SHP77 treated with DMSO at 0.1 percent for 48 hours (cell line): ENCODE results near the gene GMEB2.
A peak's percentile ranks its signal among the peaks of the same experiment; 100 is the strongest.
"Not testable (repeated sequence)": the region's sequence is repeated elsewhere in the genome, so short reads cannot be mapped to it uniquely, and the experiment has no call there.

Experiments
- DNase-seq: peaks from one replicate; lab custom pipeline; 2025; lab: John Stamatoyannopoulos, UW

Gene GMEB2

GRCh38 chr20:63657260-63657936 lies 30.5 kb upstream of the GMEB2 start:
- DNase-seq: no peak

- DNase-seq: no peak
Observed at GRCh38 chr20:63656451-63656850, 29.6 kb upstream of the GMEB2 start.

GRCh38 chr20:63655249-63655648 lies 28.3 kb upstream of the GMEB2 start:
- DNase-seq: no peak

- no peak for DNase-seq
Observed at GRCh38 chr20:63653974-63654668, 27.2 kb upstream of the GMEB2 start.

- DNase-seq: peak; percentile 83
Observed at GRCh38 chr20:63653041-63653973, 26.4 kb upstream of the GMEB2 start, which contains the start of gene STMN3. Gene STMN3 (minus strand): TSS chr20:63653424. CDS start chr20:63653345, 79 bp downstream.

- DNase-seq: no peak
Observed at GRCh38 chr20:63652192-63652980, 25.5 kb upstream of the GMEB2 start.

GRCh38 chr20:63651942-63652191 lies 25.0 kb upstream of the GMEB2 start:
- DNase-seq: no peak

GRCh38 chr20:63650486-63650885 lies 23.6 kb upstream of the GMEB2 start:
- DNase-seq: not testable (repeated sequence)

- no peak for DNase-seq
Observed at GRCh38 chr20:63648895-63649589, 22.1 kb upstream of the GMEB2 start.

GRCh38 chr20:63648190-63648589 lies 21.3 kb upstream of the GMEB2 start:
- no peak for DNase-seq

- DNase-seq: no peak
Observed at GRCh38 chr20:63645218-63645617, 18.3 kb upstream of the GMEB2 start.

- DNase-seq: no peak
Observed at GRCh38 chr20:63643946-63644345, 17.0 kb upstream of the GMEB2 start.

GRCh38 chr20:63643499-63643898 lies 16.6 kb upstream of the GMEB2 start:
- no peak for DNase-seq

GRCh38 chr20:63642527-63643247 lies 15.8 kb upstream of the GMEB2 start:
- DNase-seq: no peak

GRCh38 chr20:63641792-63642523 lies 15.1 kb upstream of the GMEB2 start:
- peak; percentile 90 for DNase-seq

- DNase-seq: no peak
Observed at GRCh38 chr20:63641146-63641791, 14.4 kb upstream of the GMEB2 start.

GRCh38 chr20:63640686-63641085 lies 13.8 kb upstream of the GMEB2 start:
- not testable (repeated sequence) for DNase-seq

- DNase-seq: no peak
Observed at GRCh38 chr20:63640086-63640485, 13.2 kb upstream of the GMEB2 start.
